Activated CD4-positive, alpha-beta T cell treated with anti-CD3 and anti-CD28 coated beads for 4 hours (primary cell): Measurements from ENCODE around the gene SARS1.
A peak's percentile ranks its signal among the peaks of the same experiment; 100 is the strongest.
"Not testable (repeated sequence)": the region's sequence is repeated elsewhere in the genome, so short reads cannot be mapped to it uniquely, and the experiment has no call there.

Experiments
- DNase-seq, 2 donors: peaks; one replicate each; pipeline ENCODE4 v3.0.0-alpha.2; 2020

Gene SARS1

GRCh38 chr1:109279615-109280278 is 66.0 kb downstream of the SARS1 start:
- DNase-seq, result no peak

- DNase-seq, result no peak
Observed at GRCh38 chr1:109280862-109281261, 67.1 kb downstream of the SARS1 start.

DNA sequence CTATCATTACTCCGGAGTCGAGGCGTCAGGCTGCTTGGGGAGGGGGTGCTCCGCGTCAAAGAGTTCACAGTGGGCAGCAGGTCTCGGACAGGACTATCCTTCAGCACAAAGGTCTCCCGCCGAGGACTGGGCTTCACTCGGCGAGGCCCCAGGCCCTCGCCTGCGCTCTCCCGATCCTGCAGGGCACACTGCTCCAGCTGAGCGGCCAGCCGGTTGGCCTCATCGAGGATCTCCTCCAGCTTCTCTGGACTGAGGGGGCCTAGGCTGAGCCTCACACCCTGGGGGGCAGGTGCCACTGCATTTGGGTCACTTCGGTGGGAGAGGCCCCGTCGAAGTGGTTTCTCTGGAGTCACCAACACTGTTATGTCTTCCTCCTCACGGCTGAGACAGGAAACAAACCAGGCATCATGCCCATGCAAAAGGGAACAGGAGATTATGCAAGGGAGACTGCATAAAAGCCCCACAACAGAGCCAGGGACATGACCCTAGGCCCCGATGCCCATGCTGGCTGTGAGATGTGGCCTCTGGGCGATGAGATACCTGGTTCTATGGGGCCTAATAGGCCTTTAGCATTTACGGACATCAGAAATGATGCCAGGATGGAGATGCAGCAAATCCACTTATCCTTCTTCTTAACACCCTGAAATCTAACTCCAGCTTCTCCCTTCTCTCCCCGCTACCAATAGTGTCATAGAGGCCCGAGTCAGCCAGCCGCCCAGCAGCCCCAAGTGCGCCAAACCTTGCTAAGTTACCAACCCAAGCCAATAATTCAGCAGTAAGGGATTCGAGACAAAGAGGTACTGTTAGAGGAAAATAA is 68.2 kb downstream of the SARS1 start:
- DNase-seq, result no peak

DNA sequence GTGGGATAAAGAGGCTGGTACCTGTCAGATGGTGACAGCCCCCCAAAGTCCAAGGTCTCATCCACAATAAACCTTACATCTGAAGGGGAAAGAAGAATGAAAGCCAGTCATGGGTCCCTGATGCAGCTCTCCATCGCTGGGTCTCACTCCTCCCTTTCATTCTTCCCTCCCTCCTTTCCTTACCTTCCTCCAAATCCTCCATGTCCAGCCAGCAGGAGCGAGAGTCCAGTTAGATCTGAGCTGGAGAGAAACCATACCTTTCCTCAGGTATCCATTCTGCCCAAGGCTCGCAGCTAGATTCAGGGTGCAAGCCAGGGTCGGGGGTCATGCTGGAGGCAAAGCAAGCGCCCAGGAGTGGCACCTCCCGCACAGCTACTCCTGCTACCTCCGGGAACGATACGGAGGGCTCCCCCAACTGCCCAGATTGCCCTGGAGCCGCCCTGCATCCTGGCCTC is 68.8 kb downstream of the SARS1 start:
- DNase-seq, result no peak

GRCh38 chr1:109282952-109283747 is 69.4 kb downstream of the SARS1 start, which contains the start of gene PSRC1:
TSS of gene PSRC1 (minus strand) at chr1:109283145.
- DNase-seq, result peak; percentile 88 to 91

GRCh38 chr1:109283748-109284600 is 70.3 kb downstream of the SARS1 start:
- no peak for DNase-seq

- not testable (repeated sequence) for DNase-seq
Observed at GRCh38 chr1:109286762-109287161, 73.0 kb downstream of the SARS1 start.
